ENCODE measurements around the gene NEK1. TPM values are rescaled to one million over a fixed set of nuclear protein-coding genes. Genes with fewer than 3 reads are reported as not detected.

Gene NEK1
- polyA plus RNA-seq, 1 donor from 2014 or later = 17.1 TPM

- Histone ChIP-seq H3K4me2 (ENCODE audit: low read length) (peak overlapping the region; percentile 92), H3K9ac (ENCODE audit: low read length) (peak overlapping the region; percentile 83), H3K4me3 (ENCODE audit: low read length) (peak overlapping the region; percentile 87)
Observed at GRCh38 chr4:169611157-169611556, 1.2 kb downstream of the NEK1 start.

GRCh38 chr4:169604903-169605331, 7.5 kb downstream of the NEK1 start:
- H3F3A ChIP-seq (ENCODE audit: insufficient read depth, low read length, poor library complexity, severe bottlenecking) = no peaks in the 10 kb centered on the region
- no peaks in the 10 kb centered on the region for H3K9me3 ChIP-seq (ENCODE audit: low read length)
- H3K27ac ChIP-seq (ENCODE audit: low read length) = no peak overlapping the region
- no peaks in the 10 kb centered on the region for H3K27me3 ChIP-seq (ENCODE audit: insufficient read depth, low read depth, low read length)
- no peak overlapping the region for H3K4me3 ChIP-seq (ENCODE audit: low read length)
- no peak overlapping the region for H3K9ac ChIP-seq (ENCODE audit: low read length)
- H3K36me3 ChIP-seq (ENCODE audit: insufficient read depth, low read length) = no peaks in the 10 kb centered on the region
- H3K9me2 ChIP-seq (ENCODE audit: insufficient read depth, low read length) = no peaks in the 10 kb centered on the region
- no peaks in the 10 kb centered on the region for H4K20me1 ChIP-seq (ENCODE audit: insufficient read depth)
- H3K79me2 ChIP-seq (replicated peaks; ENCODE audit: insufficient read depth, low read length) = peaks cover 5% of the 10 kb centered on the region
- H2AFZ ChIP-seq (ENCODE audit: low read depth, low read length) = no peak overlapping the region
- TF ChIP-seq TAF1 (IDR thresholded peaks at IDR 0.05; ENCODE audit: low read depth) = no peak
- no peak for TF ChIP-seq POLR2AphosphoS5 (IDR thresholded peaks at IDR 0.05)
- H3K4me2 ChIP-seq (ENCODE audit: low read length) = no peak overlapping the region

More at GRCh38 chr4:169611157-169611556, 1.2 kb downstream of the NEK1 start:
- Histone ChIP-seq H3K27me3 (ENCODE audit: insufficient read depth, low read depth, low read length) (no peaks in the 10 kb centered on the region), H3K9me3 (ENCODE audit: low read length) (no peaks in the 10 kb centered on the region), H3K9me2 (ENCODE audit: insufficient read depth, low read length) (no peaks in the 10 kb centered on the region), H3K79me2 (replicated peaks; ENCODE audit: insufficient read depth, low read length) (peaks cover 14% of the 10 kb centered on the region), H2AFZ (ENCODE audit: low read depth, low read length) (no peak overlapping the region), H3K36me3 (ENCODE audit: insufficient read depth, low read length) (no peaks in the 10 kb centered on the region), H3K27ac (ENCODE audit: low read length) (no peak overlapping the region), H3F3A (ENCODE audit: insufficient read depth, low read length, poor library complexity, severe bottlenecking) (peaks cover 3% of the 10 kb centered on the region), H4K20me1 (ENCODE audit: insufficient read depth) (no peaks in the 10 kb centered on the region)
- TF ChIP-seq TAF1 (IDR thresholded peaks at IDR 0.05; ENCODE audit: low read depth) = no peak
- TF ChIP-seq MXI1 (conservative IDR thresholded peaks at IDR 0.05; ENCODE audit: poor library complexity, severe bottlenecking) = no peak
- no peak for TF ChIP-seq CTCF (IDR thresholded peaks at IDR 0.05; ENCODE audit: poor library complexity, severe bottlenecking)
- TF ChIP-seq RAD21 (conservative IDR thresholded peaks at IDR 0.05) = no peak
- TF ChIP-seq POLR2AphosphoS5 (IDR thresholded peaks at IDR 0.05) = no peak
- no peak for TF ChIP-seq SMC3 (conservative IDR thresholded peaks at IDR 0.05; ENCODE audit: poor library complexity)
- no peak for TF ChIP-seq EZH2 (IDR thresholded peaks at IDR 0.05; ENCODE audit: borderline replicate concordance, insufficient read depth, low read length, poor library complexity, severe bottlenecking)
- TF ChIP-seq REST (IDR thresholded peaks at IDR 0.05; ENCODE audit: borderline replicate concordance) = no peak
- TF ChIP-seq EP300 (conservative IDR thresholded peaks at IDR 0.05; ENCODE audit: poor library complexity, severe bottlenecking) = no peak
